Activated T-helper 17 cell treated with anti-CD3 and anti-CD28 coated beads, Interleukin-2, amount 50 U/mL, for 72 hours (primary cell): ENCODE measurements around the gene FLOT2. TPM values are rescaled to one million over a fixed set of nuclear protein-coding genes. Genes with fewer than 3 reads are reported as not detected.
"Not testable (repeated sequence)": the region's sequence is repeated elsewhere in the genome, so short reads cannot be mapped to it uniquely, and the experiment has no call there.

Experiments
- ATAC-seq: fragments of 150-1000 bp; cut with Tn5 transposase; replicated peaks from 2 replicates; pipeline ENCODE4 v1.10.0; 2021; ENCODE audit warnings: mild to moderate bottlenecking, moderate library complexity
- H3K27ac Mint-ChIP-seq: one replicate; pipeline ENCODE4 v1.8.0; 2022; ENCODE audit warnings: mixed read lengths
- H3K27me3 Mint-ChIP-seq: one replicate; pipeline ENCODE4 v1.8.0; 2022; ENCODE audit warnings: mixed read lengths
- H3K36me3 Mint-ChIP-seq: one replicate; pipeline ENCODE4 v1.8.0; 2022; ENCODE audit warnings: low read depth, mild to moderate bottlenecking, mixed read lengths
- H3K4me1 Mint-ChIP-seq: one replicate; pipeline ENCODE4 v1.8.0; 2022; ENCODE audit warnings: mixed read lengths
- H3K4me3 Mint-ChIP-seq: one replicate; pipeline ENCODE4 v1.8.0; 2022; ENCODE audit warnings: mild to moderate bottlenecking, mixed read lengths
- H3K9me3 Mint-ChIP-seq: one replicate; pipeline ENCODE4 v1.8.0; 2022; ENCODE audit warnings: mixed read lengths
- total RNA-seq, 2 donors: library from RNA; stranded (reverse); gene quantifications; one replicate each; pipeline ENCODE4 v1.2.3, GENCODE V29; 2022

The FLOT2 gene
- total RNA-seq, 2 donors from 2014 or later = 85.8 to 113 TPM

- H3K9me3 Mint-ChIP-seq = no peaks in the 10 kb centered on the region
- peak within 1 kb of the TSS; percentile 100 for H3K4me3 Mint-ChIP-seq
- no peaks in the 10 kb centered on the region for H3K27me3 Mint-ChIP-seq
- H3K4me1 Mint-ChIP-seq = peaks cover 13% of the 10 kb centered on the region
- H3K27ac Mint-ChIP-seq = peak within 1 kb of the TSS; percentile 99
- ATAC-seq = peak; percentile 98
- H3K36me3 Mint-ChIP-seq = peaks cover 17% of the 10 kb centered on the region
Observed at GRCh38 chr17:28842282-28843012, 55.1 kb downstream of the FLOT2 start, which contains the start of gene FAM222B. Gene FAM222B, minus strand, starts transcription at chr17:28842790. Its CDS starts 76,123 bp downstream, at chr17:28766667.

- ATAC-seq = peak; percentile 11
- H3K27me3 Mint-ChIP-seq = no peaks in the 10 kb centered on the region
- peak overlapping the region; percentile 100 for H3K4me3 Mint-ChIP-seq
- H3K27ac Mint-ChIP-seq = peak overlapping the region; percentile 99
- H3K4me1 Mint-ChIP-seq = peaks cover 13% of the 10 kb centered on the region
- H3K9me3 Mint-ChIP-seq = no peaks in the 10 kb centered on the region
- H3K36me3 Mint-ChIP-seq = peaks cover 17% of the 10 kb centered on the region
Observed at GRCh38 chr17:28841901-28842281, 55.6 kb downstream of the FLOT2 start.

DNA sequence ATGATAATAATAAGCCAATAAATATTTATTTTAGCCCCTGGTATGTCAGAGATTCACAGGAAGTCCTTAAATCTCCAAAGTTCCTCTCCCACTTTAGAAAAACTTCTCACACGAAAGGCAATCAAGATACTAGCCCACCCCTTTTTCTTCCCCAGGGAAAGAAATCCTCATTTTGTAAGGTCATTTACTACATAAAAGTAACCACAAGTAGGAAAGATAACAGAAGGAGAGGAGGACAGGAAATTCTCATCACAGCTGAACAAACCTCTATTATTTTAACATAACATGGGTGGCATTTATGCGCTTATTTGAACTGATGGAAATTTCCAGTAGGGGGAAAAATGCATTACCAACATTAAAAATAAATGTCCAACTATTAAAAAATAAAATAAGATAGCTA, 58.3 kb downstream of the FLOT2 start:
- no peaks in the 10 kb centered on the region for H3K9me3 Mint-ChIP-seq
- no peak overlapping the region for H3K27ac Mint-ChIP-seq
- peaks cover 19% of the 10 kb centered on the region for H3K4me1 Mint-ChIP-seq
- no peaks in the 10 kb centered on the region for H3K27me3 Mint-ChIP-seq
- ATAC-seq = no peak
- peaks cover 20% of the 10 kb centered on the region for H3K36me3 Mint-ChIP-seq
- H3K4me3 Mint-ChIP-seq = peak overlapping the region; percentile 53

GRCh38 chr17:28836541-28836940, 61.0 kb downstream of the FLOT2 start:
- not testable (repeated sequence) for H3K27ac Mint-ChIP-seq, ATAC-seq, H3K9me3 Mint-ChIP-seq, H3K4me3 Mint-ChIP-seq, H3K27me3 Mint-ChIP-seq
- Mint-ChIP-seq H3K36me3 (peaks cover 27% of the 10 kb centered on the region), H3K4me1 (peaks cover 23% of the 10 kb centered on the region)

DNA sequence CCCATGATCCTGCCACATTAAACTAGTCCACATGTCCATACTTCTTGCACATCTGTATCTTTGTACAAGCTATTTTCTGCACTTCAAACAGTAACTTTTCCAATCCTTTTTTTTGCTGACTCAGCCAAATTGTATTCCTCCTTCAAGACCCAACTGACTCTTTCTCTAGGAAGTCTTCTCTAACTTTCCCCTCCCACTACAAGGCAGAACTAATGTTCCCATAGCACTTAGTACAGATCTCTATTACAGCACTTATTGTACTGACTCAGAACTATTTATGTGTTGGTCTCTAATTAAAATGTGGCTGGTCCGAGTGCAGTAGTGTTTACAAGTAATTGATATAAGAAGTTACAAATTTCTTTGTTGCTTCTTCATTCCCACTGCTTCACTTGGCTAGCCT, 63.1 kb downstream of the FLOT2 start:
- Mint-ChIP-seq H3K27ac (peak overlapping the region; percentile 1), H3K4me1 (peaks cover 18% of the 10 kb centered on the region), H3K4me3 (no peak overlapping the region), H3K9me3 (no peaks in the 10 kb centered on the region), H3K36me3 (peaks cover 38% of the 10 kb centered on the region), H3K27me3 (no peaks in the 10 kb centered on the region)
- ATAC-seq = no peak

Other genes starting within 250 kb of the FLOT2 start
- gene SDF2, start 235.8 kb downstream of the FLOT2 start, total RNA-seq = 10 to 100 TPM; 48.3 to 48.6 TPM
- 10 to 100 TPM; 80.2 to 89.1 TPM for gene SUPT6H, start 235.5 kb downstream of the FLOT2 start, total RNA-seq
- 10 to 100 TPM in 1 of 2 donors, 1 to 10 TPM in 1; 4.4 to 12.4 TPM for gene PROCA1, start 185.8 kb downstream of the FLOT2 start, total RNA-seq
- gene RAB34, start 179.9 kb downstream of the FLOT2 start, total RNA-seq = 10 to 100 TPM in 1 of 2 donors, 1 to 10 TPM in 1; 4.1 to 22.4 TPM
- 1,000 to 10,000 TPM; 2,238 to 2,546 TPM for gene RPL23A, start 177.7 kb downstream of the FLOT2 start, total RNA-seq
- 10 to 100 TPM in 1 of 2 donors, 1 to 10 TPM in 1; 4.8 to 13.4 TPM for gene TLCD1, start 171.5 kb downstream of the FLOT2 start, total RNA-seq
- gene NEK8, start 168.9 kb downstream of the FLOT2 start, total RNA-seq = 1 to 10 TPM; 4.9 to 9.2 TPM
- gene TRAF4, start 153.7 kb downstream of the FLOT2 start, total RNA-seq = 100 to 1,000 TPM in 1 of 2 donors, 10 to 100 TPM in 1; 78.4 to 181 TPM
- 10 to 100 TPM; 18.7 to 25.1 TPM for gene FAM222B, start 54.9 kb downstream of the FLOT2 start, total RNA-seq
- gene ERAL1, start 42.7 kb downstream of the FLOT2 start, total RNA-seq = 10 to 100 TPM; 38.2 to 60.2 TPM
- 10 to 100 TPM; 24.9 to 82.1 TPM for gene DHRS13, start 5.3 kb upstream of the FLOT2 start, total RNA-seq
- 10 to 100 TPM; 56.9 to 60.2 TPM for gene PHF12, start 53.8 kb upstream of the FLOT2 start, total RNA-seq
- gene SEZ6, start 108.3 kb upstream of the FLOT2 start, total RNA-seq = not detected
- 1 to 10 TPM; 2.0 to 5.6 TPM for gene PIPOX, start 145.4 kb upstream of the FLOT2 start, total RNA-seq